Caco-2 (cell line): ENCODE data around the gene ADORA1. TPM values are rescaled to one million over a fixed set of nuclear protein-coding genes. Genes with fewer than 3 reads are reported as not detected.

Source experiments
- BruUV-seq: library from RNA; stranded (reverse); fragments of 400-500 nt; replicated peaks from 2 replicates; lab custom pipeline; 2021; lab: Mats Ljungman, UMichigan
- CTCF ChIA-PET: fragments of 300-600 bp; sonication (Branson Sonifier 250); formaldehyde crosslinking; loops from one replicate; lab custom pipeline; 2022; ENCODE audit warnings: antibody characterized with exemption; lab: Charles Lee
- POLR2A ChIA-PET: fragments of 300-600 bp; sonication (Branson Sonifier 250); formaldehyde crosslinking; loops from one replicate; lab custom pipeline; 2022; ENCODE audit warnings: antibody characterized with exemption; lab: Charles Lee
- DNase-seq, 2 experiments: peaks; one replicate each; pipeline versions ENCODE4 v3.0.0 to v3.0.0-alpha.2; 2020 to 2022
- H3K27me3 ChIP-seq: replicated peaks from 2 replicates; pipeline ENCODE4 v1.6.0; 2011; ENCODE audit warnings: low read length; ENCODE audit not compliant: control insufficient read depth, insufficient read depth
- H3K36me3 ChIP-seq: 2 replicates; pipeline ENCODE4 v1.5.1; 2011; ENCODE audit warnings: low read length; ENCODE audit not compliant: control insufficient read depth, insufficient read depth
- H3K4me1 ChIP-seq: fragments of 250-450 bp; sonication (Bioruptor Pico); 2 replicates; pipeline ENCODE4 v1.5.1; 2020; ENCODE audit warnings: mild to moderate bottlenecking
- H3K4me3 ChIP-seq: 2 replicates; pipeline ENCODE4 v1.5.1; 2011; ENCODE audit warnings: low read depth, mild to moderate bottlenecking, control low read depth, low read length
- H3K9me3 ChIP-seq: fragments of 250-450 bp; sonication (Bioruptor Pico); 2 replicates; pipeline ENCODE4 v1.5.1; 2020; ENCODE audit warnings: mild to moderate bottlenecking, moderate library complexity
- H3K27ac Mint-ChIP-seq: one replicate; pipeline ENCODE4 v1.8.0; 2022; ENCODE audit warnings: mixed read lengths; ENCODE audit not compliant: unreplicated experiment
- H3K27me3 Mint-ChIP-seq: one replicate; pipeline ENCODE4 v1.8.0; 2022; ENCODE audit warnings: mixed read lengths; ENCODE audit not compliant: insufficient read depth, unreplicated experiment
- H3K36me3 Mint-ChIP-seq: one replicate; pipeline ENCODE4 v1.8.0; 2022; ENCODE audit warnings: mild to moderate bottlenecking, mixed read lengths; ENCODE audit not compliant: insufficient read depth, unreplicated experiment
- H3K4me1 Mint-ChIP-seq: one replicate; pipeline ENCODE4 v1.8.0; 2022; ENCODE audit warnings: low read depth, mixed read lengths; ENCODE audit not compliant: unreplicated experiment
- H3K4me3 Mint-ChIP-seq: one replicate; pipeline ENCODE4 v1.8.0; 2022; ENCODE audit warnings: mild to moderate bottlenecking, moderate library complexity, mixed read lengths; ENCODE audit not compliant: unreplicated experiment
- H3K9me3 Mint-ChIP-seq: one replicate; pipeline ENCODE4 v1.8.0; 2022; ENCODE audit warnings: mixed read lengths; ENCODE audit not compliant: unreplicated experiment
- CTCF ChIP-seq, 2 experiments: fragments of 200-600 bp in 1 of 2; IDR thresholded peaks; 1 replicate in 1 of 2; 2 replicates in 1 of 2; pipeline versions ENCODE4 v1.5.1 to v1.8.0; 2011 to 2022; ENCODE audit warnings: antibody characterized with exemption in 1 of 2, control low read depth in 1 of 2, inconsistent platforms in 1 of 2, low read depth in 1 of 2, low read length in 1 of 2, mild to moderate bottlenecking in 1 of 2, moderate library complexity in 1 of 2; ENCODE audit not compliant: insufficient read depth in 1 of 2, severe bottlenecking in 1 of 2, unreplicated experiment in 1 of 2
- intact Hi-C: fragments of 100-400 bp; cut with micrococcal nuclease; formaldehyde crosslinking; loops from one replicate; pipeline ENCODE4 v1.10.0; 2022; ENCODE audit not compliant: unreplicated experiment
- total RNA-seq: library from RNA; stranded (reverse); gene quantifications from 2 replicates; pipeline ENCODE4 v1.2.3, GENCODE V29; 2022

Gene ADORA1
- total RNA-seq, 1 experiment from 2014 or later: 46.0 TPM

GRCh38 chr1:203200916-203201315 lies 73.4 kb downstream of the ADORA1 start:
- intact Hi-C loops: no loop called here
- Histone ChIP-seq H3K9me3 (peaks cover 6% of the 10 kb centered on the region; the same call in 1 of the 2 replicates), H3K4me1 (peaks cover 50% of the 10 kb centered on the region), H3K36me3 (no peaks in the 10 kb centered on the region), H3K27me3 (no peaks in the 10 kb centered on the region), H3K4me3 (no peak overlapping the region)
- Mint-ChIP-seq H3K27me3 (no peaks in the 10 kb centered on the region), H3K9me3 (peaks cover 23% of the 10 kb centered on the region), H3K4me3 (no peak overlapping the region), H3K36me3 (peaks cover 9% of the 10 kb centered on the region), H3K27ac (peak overlapping the region; percentile 45), H3K4me1 (peaks cover 60% of the 10 kb centered on the region)
- CTCF ChIA-PET: no interaction called here
- DNase-seq: no peak
- POLR2A ChIA-PET: no interaction called here
- no peak for TF ChIP-seq CTCF (IDR thresholded peaks at IDR 0.05; ENCODE audit: insufficient read depth in 1 of 2, low read depth in 1 of 2, low read length in 1 of 2, severe bottlenecking in 1 of 2, unreplicated experiment in 1 of 2)
- no TSS peak for BruUV-seq

GRCh38 chr1:203201516-203202205 lies 74.1 kb downstream of the ADORA1 start:
- no peak overlapping the region for H3K4me3 ChIP-seq
- DNase-seq: no peak
- intact Hi-C loops: no loop called here
- no peaks in the 10 kb centered on the region for H3K27me3 ChIP-seq
- no peak overlapping the region for H3K4me3 Mint-ChIP-seq
- peaks cover 9% of the 10 kb centered on the region for H3K36me3 Mint-ChIP-seq
- peaks cover 23% of the 10 kb centered on the region for H3K9me3 Mint-ChIP-seq
- no peaks in the 10 kb centered on the region for H3K36me3 ChIP-seq
- BruUV-seq: no TSS peak
- peak overlapping the region; percentile 45 for H3K27ac Mint-ChIP-seq
- H3K4me1 ChIP-seq: peaks cover 50% of the 10 kb centered on the region
- POLR2A ChIA-PET: no interaction called here
- TF ChIP-seq CTCF (IDR thresholded peaks at IDR 0.05; ENCODE audit: insufficient read depth in 1 of 2, low read depth in 1 of 2, low read length in 1 of 2, severe bottlenecking in 1 of 2, unreplicated experiment in 1 of 2): no peak
- CTCF ChIA-PET: no interaction called here
- H3K9me3 ChIP-seq: peaks cover 6% of the 10 kb centered on the region; the same call in 1 of the 2 replicates
- H3K4me1 Mint-ChIP-seq: peaks cover 58% of the 10 kb centered on the region
- no peaks in the 10 kb centered on the region for H3K27me3 Mint-ChIP-seq

- Mint-ChIP-seq H3K9me3 (peaks cover 14% of the 10 kb centered on the region), H3K36me3 (peaks cover 3% of the 10 kb centered on the region), H3K4me1 (peaks cover 57% of the 10 kb centered on the region), H3K27ac (peak overlapping the region; percentile 43), H3K4me3 (no peak overlapping the region), H3K27me3 (no peaks in the 10 kb centered on the region)
- POLR2A ChIA-PET: no interaction called here
- peaks cover 46% of the 10 kb centered on the region for H3K4me1 ChIP-seq
- intact Hi-C loops: no loop called here
- H3K36me3 ChIP-seq: no peaks in the 10 kb centered on the region
- H3K4me3 ChIP-seq: no peak overlapping the region
- H3K9me3 ChIP-seq: no peaks in the 10 kb centered on the region; the same call in 1 of the 2 replicates
- no peaks in the 10 kb centered on the region for H3K27me3 ChIP-seq
- no peak for TF ChIP-seq CTCF (IDR thresholded peaks at IDR 0.05; ENCODE audit: insufficient read depth in 1 of 2, low read depth in 1 of 2, low read length in 1 of 2, severe bottlenecking in 1 of 2, unreplicated experiment in 1 of 2)
- no TSS peak for BruUV-seq
- CTCF ChIA-PET: no interaction called here
- DNase-seq: no peak
Measured at GRCh38 chr1:203202431-203203245, 75.1 kb downstream of the ADORA1 start.
